ENCODE results near the gene C2orf49.

DNA sequence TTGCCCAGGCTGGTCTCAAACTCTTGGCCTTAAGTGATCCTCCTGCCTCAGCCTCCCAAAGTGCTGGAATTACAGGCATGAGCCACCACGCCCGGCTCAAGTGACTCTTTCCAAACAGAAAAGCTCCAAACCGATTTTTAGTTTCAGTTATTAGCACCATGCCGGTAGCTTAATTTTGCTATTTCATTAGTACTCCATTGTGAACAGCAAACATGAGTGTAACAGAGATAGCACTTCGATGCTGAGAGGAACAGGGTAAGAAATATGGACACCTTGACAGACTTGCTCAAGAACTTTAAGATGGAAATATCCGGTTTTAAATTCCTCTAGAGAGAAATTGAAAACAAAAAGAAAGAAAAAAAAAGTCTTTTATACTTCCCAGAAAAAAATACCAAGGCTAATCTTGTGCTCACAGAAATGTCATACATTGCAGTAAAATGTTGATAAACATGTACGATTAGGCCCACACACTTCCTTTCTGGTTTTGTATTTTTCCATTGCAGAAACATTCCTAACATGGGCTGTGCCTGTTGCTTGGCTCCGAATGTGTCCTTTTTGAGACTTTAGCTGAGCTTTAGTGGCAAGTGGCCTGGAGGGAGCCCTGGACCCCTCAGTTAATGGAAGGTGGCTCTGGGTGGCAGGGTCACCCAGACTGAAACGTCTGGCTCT lies 43.2 kb downstream of the C2orf49 start:
- TF ChIP-seq, protein P1, sequence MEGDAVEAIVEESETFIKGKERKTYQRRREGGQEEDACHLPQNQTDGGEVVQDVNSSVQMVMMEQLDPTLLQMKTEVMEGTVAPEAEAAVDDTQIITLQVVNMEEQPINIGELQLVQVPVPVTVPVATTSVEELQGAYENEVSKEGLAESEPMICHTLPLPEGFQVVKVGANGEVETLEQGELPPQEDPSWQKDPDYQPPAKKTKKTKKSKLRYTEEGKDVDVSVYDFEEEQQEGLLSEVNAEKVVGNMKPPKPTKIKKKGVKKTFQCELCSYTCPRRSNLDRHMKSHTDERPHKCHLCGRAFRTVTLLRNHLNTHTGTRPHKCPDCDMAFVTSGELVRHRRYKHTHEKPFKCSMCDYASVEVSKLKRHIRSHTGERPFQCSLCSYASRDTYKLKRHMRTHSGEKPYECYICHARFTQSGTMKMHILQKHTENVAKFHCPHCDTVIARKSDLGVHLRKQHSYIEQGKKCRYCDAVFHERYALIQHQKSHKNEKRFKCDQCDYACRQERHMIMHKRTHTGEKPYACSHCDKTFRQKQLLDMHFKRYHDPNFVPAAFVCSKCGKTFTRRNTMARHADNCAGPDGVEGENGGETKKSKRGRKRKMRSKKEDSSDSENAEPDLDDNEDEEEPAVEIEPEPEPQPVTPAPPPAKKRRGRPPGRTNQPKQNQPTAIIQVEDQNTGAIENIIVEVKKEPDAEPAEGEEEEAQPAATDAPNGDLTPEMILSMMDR (IDR thresholded peaks at IDR 0.05): no peak
- TF ChIP-seq POLR2A (IDR thresholded peaks at IDR 0.05): no peak
